GM21786 (cell line): ENCODE results near the gene MGME1.

ENCODE experiments used
- ATAC-seq: cut with Tn5 transposase; IDR thresholded peaks from one replicate; pipeline ENCODE4 v1.9.1; 2021; ENCODE audit not compliant: unreplicated experiment

The MGME1 gene

DNA sequence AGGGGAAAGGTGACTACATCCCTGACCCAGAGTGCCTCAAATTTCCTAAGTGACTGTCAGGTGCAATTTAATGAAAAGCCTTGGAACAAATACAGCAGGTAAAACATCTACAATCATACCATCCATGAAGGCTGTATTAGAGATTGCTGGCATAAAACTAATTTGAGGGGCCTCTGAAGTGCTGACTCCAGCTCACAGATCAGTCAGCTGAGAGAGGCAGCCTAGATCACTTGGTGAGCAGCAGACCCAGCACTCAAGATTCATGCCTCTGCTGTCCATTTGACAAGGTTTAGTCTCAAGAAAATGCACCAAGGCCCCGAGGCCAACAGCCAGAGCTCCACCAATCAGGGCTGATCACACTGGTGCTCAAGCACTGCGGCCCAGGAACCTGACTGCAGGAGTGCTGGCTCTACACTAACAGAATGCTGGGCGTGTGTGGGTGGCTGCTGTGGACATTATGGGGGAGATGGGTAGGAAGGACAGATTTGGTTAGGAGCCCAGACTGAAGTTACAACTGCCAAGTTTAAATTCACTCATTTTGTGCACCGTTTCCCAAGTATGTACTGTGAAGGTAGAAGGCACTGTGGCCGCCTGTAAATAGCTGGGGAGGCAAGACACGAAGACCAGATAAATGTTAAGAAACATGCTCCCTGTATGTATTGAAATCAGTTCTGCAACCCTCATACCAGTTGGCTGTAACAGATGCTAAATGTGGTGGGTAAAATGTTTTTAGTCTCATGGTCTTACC is 28.4 kb upstream of the MGME1 start:
- ATAC-seq: no peak

DNA sequence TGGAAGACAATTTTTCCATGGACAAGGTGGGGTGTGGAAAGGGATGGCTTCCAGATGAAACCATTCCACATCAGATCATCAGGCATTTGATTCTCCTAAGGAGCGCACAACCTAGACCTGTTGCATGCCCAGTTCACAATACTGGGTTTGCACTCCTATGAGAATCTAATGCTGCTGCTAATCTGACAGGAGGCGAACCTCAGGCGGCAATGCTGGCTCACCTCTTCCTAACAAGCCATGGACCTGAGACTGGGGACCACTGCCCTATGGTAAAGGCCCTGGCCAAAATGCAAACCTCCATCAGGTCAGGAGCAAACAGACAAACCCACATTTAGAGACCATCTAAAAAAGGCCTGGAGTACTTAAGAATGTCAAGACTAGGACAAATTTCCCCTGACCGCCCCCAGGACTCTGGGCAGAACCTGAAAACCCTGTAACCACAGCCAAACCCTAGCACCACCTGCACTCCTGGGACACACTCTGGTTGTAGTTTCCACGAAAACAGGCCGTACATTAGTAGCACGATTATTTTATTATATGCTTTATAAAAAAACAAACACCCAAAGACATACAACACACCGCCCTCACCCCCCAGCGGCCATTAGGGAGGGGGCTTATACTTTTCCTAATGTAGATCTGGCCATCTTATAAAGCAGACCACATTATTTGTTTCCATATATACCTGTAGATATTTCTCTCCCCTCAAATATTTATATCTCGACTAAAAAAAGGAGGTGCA is 27.6 kb upstream of the MGME1 start:
- ATAC-seq: no peak

DNA sequence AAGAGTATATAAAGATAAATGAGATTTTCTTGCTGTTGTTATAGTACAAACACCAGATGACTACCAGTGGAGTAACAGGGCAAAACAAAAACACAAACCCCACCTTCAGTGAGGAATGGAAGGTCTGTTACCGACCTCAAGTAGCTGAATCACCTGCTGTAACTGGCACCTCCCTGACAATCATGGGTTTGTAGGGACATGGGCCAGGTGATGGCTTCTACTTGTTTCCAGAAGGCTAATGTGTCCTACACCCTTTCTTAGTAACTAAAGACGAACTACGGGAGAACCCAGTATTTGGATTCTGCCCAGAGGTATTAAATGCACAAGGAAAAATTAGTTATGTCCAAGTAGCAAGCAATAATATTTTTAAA is 27.0 kb upstream of the MGME1 start:
- ATAC-seq: no peak

DNA sequence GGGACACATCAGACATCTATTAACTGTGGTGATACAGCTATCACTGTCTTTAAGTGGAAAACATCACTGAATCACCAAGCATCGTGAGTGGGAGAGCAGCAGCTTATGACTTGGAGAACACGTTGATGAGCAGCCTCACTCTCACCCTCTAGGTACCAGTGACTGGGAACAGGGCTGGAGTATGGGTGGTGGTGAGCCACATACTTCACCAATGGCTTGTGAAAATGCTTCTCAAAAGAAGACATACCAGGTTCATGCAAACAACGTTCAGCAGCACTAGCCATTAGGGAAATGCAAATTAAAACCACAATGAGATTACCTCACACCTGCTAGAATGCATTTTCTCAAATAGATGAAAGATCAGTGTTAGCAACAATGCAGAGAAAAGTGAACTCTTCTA is 25.5 kb upstream of the MGME1 start:
- ATAC-seq: peak; percentile 81

DNA sequence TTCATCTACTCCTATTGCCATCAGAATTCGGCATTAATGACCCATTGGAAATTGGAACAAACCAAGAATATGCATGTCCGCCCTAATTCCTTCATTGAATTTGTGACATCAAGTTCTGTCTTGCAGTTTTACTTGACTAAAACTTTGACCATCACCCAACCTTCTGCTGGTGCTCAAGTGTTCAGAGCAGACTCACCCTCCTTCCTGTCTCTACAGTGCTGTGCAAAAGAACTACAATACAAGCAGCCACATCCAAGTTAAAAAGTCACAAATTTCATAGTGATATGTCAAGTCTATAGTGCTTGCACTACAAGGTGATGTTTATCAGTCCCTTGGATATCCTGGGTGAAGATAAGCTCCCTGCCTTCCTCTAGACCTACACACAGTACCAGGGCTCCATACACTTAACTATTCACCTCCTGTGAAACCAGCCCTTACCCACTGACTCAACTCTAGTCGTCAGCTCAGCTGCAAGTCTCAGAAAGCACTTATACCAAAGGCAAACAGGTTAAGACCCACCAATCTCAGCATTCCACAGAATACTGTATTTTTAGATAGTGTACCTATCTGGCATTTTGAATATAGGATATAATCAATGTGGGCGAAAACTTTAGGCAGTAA is 23.9 kb upstream of the MGME1 start:
- ATAC-seq: no peak

DNA sequence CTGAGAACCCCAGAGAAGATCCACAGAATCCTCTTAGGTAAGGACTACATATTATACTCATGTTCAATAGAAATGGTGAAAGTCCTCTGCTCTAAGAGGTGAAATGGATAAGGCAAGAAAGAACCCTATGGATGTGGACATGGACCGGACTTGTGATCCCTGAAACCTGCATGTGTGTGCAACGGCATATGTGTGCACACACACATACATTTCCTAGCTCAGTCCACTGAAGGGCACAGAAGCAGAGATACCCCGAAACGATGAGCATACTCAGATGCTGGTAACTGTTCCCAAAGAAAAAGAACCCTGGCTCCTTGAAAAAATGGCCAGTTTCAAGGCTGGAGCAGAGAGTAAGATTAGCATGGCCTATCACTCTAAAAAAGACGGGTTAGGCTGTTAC is 22.8 kb upstream of the MGME1 start:
- no peak for ATAC-seq

DNA sequence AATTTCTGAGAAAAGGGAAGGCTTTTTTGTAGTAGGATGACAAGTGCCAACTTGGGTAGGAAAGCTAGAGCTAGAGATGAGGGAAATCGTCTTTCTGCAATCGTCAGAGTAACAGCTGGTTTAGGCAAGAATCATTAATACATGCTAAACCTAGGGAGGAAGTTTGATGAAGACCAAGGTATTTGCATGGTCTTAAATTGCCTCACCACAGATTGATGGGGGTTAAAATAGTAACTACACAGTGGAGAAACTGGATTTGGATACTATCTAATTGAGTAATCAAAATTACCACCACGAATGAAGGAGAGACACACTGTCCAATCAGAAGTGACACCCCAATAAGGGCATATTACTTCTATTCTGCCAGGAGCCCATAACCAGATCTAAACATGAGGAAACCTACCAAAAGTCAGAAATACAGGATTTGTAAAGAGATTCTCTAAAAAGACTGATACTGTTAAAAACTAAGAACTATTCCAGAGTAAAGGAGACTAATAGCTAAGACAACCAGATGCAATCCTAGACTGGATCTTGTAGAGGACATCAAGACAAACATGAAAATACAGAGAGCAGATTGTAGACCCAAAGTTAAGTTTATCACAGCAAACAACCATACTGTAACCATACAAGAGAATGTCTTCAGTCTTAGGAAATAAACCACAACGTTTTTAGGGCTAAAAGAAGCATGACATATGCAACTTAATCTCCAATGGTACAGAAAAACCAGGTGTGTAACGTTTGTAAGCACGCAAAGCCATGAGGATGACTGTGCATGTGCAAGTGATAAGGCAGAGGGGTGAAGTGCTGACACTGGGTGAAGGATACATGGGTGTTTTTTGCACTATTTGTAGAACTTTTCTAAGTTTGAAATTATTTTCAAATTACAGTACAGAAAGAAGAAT is 22.0 kb upstream of the MGME1 start:
- no peak for ATAC-seq

DNA sequence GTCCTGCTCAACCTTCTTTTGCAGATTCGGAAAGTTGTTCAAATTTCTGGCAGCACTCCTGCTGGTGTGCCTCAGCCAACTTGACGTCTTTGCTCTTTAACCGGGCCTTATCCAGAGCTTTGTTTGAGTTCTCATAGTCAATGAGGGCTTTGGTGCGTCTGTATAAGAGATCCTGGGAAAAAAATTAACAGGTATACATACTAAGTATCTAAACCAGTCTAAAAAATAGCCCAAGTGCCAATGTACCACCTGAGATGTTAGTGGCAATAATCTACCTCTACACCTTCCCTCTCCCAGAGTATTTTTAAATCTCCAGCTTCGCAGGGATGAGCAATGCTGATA is 21.4 kb upstream of the MGME1 start:
- no peak for ATAC-seq

DNA sequence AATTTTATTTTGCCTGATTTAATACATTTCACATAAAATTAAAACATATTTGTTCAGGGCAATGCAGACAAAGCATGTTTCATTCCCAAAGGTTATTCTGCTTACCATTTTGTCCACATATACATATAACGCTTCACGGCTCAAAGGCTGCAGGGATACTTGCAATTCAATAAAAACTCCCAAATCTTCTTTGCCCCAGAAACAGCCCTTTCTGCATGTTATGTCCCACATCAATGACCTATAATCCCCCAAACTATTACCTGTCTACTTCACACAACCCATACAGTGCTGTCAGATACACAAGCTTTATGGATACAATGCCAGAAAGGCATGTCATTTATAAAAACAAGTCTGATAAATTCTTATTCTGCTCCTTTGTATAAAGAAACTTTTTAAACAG is 20.4 kb upstream of the MGME1 start:
- no peak for ATAC-seq

DNA sequence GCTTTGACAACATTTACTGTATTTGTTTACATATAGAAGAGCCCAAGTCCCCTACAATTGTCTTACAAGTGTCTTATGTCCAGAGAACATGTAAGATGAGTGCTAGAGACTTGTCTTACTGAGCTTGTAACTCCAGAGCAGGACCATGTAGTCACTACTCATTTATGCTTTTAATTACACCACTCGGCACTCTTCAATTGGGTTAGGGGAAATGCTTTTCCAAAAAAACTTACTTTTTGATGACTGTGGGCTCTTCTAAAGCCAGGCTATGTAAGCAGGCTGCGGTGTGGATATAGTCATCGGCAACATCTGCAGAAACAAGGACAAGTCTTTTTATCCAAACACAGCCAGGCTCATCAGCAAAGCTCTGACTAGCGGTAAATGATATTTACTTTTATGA is 18.9 kb upstream of the MGME1 start:
- ATAC-seq: no peak

DNA sequence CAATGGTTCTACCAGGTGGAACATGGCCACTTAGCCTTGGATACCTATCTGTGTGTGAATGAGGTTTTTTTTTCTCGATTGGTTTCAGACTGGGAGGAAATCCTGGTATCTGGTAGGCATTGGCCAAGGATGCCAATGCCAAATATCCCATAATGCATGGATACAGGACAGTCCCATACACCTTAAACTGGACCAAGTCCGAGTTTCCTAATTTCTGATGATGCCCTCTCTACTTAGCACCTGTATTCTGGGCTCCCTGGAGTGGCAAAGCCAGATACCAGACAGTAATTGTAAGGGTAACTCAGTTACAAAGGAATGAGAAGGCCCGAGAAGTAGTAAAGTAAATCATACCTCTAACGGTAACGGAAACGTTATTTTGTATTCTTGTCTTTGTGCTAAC is 18.1 kb upstream of the MGME1 start:
- ATAC-seq: no peak

DNA sequence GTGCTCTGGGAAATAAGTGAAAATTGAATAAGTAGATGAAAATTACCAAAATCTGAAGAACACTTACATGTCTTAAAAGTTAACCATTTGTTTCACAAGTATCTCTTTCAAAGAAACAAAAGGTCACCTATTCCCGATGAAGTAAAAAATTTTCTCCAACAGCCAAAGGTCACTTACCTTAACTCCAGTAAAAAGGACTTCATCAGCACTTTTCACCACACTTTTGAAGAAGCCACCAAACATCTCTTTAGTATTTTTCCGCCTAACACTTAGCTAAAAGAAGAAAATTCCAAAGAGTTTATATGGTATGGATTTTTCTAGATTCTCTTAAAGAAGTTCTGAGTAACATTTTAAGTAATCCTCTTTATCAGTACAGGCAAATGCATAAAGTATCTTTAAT is 17.5 kb upstream of the MGME1 start:
- ATAC-seq: no peak

DNA sequence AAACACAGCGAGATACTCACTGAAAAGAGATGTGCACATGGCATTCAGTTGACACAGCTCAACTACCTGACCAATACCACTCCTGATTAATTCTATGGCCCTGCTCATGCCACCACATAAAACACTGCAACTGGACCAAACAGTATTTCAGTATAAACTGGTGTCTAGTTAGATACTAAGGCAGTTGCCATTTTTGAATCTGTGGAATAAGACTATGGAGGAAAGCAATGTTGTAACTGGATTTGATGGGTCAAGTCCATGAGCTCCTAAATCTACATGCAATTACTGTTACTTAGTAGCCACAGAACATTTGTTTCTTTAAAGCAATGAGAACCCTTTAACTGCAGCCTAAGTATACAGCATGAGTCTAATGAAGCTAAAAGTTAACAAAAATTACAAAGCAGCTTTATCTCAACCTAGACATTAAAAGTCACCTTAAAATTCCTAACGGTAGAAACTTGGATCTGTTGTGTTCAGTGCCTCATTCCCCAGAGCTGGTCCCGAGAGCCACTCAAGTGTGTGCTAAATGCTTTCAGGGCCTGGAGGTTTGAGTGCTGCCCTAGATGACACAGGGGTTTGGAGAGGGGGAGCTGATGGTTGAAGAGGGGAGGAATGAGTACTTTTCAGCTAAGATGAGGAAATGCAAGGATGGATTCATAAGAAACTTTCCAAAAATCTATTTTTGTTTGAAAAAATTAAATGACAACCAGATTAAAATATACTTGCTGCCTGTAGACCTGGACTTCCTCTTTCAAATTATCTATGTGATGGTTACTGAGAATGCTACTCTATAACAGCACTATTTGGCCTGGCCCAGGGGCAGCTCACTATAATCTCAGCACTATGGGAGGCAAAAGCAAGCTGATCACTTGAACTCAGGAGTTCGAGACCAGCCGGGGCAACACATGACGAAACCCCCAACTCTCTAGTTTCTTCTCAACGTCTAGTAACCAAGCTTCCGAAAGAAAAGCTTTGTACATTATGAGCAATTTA is 15.8 kb upstream of the MGME1 start:
- ATAC-seq: no peak

DNA sequence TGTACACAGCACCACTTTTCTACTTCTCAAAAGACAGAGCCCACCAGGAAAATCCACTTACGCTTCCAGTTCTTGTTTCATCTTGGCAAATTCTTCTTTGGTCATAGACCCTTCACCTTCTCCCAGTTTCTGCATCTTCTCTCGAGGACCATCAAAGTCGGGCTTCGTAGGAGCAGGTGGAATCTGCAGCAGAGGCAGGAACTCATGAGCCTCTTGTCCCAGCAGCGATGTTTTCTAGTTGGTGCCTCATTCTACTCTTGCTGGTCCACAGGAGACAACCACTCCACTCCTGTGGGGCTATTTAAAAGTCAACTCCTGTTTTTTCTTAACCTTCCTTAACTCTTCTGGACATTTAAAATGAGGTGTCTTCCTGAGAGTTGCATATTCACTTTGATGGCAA is 14.9 kb upstream of the MGME1 start:
- ATAC-seq: no peak

DNA sequence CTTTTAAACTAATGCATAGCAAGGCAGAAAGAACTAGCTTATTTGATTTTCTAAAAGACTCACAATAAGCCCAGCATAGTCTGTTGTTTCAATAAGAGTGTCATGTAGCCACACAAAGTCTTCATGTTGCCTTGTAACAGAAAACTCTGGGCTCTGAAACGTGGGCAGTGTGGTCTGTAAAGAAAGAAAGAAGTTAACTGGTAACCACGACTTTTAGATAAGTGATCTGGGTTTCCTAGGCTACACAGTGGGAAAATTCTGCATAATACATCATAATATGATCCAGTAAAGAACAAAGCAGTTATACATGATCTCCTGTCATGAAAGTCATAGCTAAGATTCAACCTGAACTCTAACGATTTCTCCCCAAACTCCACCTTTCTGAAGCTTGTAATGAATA is 13.5 kb upstream of the MGME1 start:
- ATAC-seq: no peak

DNA sequence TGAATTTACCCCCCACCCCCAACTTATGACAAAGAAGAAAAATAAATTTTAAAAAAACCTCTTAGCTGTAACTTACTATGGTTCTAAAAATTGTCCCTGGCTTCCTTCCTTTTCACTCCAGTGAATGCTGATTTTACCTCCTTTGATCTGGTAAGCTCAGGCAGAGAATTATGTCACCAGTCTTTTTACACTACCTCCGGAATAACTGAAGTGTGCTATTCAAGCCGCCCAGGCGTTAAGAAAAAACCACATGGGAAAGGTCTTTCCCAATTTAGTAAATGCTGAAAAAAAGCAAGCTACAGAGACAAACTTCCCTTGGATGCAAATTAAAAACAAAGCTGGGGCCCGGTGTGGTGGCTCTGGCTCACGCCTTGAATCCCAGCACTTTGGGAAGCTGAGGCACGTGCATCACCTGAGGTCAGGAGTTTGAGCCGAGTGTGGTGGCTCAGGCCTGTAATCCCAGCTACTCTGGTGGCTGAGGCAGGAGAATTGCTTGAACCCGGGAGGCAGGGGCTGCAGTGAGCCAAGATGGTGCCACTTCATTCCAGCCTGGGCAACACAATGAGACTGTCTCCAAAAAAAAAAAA is 12.6 kb upstream of the MGME1 start:
- ATAC-seq: no peak

DNA sequence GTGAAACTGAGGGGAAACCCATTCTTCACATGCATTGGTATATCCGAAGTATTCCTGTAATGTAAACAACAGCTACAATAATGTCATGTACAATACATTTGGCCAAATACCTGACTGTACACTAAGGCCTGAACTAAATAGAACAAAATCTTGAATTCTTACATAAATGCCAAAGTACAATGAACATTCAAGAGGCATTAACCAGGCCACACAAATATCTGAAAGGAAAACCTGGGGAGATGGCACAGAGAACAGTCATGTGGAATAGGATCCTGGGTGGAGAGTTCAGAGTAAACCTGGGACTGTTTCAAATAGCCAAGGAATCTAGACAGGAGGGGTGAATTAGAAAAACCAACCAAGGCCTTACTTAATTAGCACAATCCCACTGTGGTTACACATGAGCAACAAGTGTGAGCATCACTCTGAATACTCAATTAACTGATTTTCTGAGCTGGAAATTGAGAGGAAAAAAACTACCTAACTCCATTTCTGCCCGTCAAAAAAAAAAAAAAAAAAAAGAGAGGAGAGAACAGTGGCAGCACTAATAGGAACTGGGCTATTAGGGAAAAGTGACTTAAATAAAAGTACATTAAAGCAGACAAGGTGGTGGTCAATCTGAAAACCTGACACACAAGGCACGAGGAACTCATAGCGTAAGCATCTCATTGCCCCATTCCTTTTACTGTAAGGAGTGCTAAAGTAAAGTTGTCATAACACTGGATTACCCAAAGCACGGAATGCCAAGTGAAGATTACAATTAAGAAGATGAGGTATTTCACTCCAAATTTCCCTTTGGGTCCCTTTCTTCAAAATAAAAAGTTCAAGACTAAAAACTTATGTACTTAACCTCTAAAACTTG is 11.1 kb upstream of the MGME1 start:
- ATAC-seq: no peak

DNA sequence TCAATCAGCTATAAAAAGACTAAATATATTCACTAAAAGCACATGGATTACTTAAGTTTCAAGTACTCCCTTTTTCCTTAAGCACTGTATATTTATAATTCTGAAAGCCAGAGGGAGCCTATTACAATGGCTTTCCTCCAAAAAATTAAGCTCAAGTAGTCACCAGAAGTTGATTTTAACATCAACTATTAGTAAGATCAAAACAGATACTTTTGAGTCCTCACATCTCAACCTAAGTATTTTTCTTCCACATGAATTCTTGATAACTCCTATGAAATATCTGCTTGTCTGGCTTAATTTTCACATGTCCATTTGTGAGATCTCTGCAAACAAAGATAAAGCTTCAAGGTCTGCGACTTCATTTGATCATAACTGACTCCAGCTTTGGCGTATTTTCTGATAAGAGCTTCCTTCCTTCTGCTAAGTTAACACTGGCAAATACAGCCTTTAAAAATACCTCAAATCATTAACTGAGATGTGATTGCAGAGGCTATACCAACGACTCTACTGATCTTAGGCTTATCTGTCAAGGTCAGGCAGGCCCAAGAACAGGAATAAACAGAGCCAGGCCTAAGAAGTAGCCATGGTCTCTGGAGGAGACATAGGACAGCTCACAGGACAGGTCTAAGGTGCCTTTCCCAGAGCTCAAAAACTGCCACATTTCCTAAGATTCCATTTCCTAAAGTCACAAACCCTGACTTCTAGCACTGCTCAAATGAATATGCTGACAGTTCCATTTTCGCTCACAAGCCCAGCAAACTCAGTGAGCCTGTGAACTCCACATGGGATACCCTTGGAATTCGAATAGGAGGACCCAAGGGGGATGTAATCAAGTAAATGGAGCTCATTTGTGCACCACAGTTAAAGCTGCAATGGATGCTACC is 10.2 kb upstream of the MGME1 start:
- no peak for ATAC-seq
